Fibroblast of upper back skin (primary cell): ENCODE measurements around the gene KCNJ10.

Source experiments
- DNase-seq: peaks from one replicate; pipeline ENCODE4 v3.0.0-alpha.2; 2013

KCNJ10 gene

DNA sequence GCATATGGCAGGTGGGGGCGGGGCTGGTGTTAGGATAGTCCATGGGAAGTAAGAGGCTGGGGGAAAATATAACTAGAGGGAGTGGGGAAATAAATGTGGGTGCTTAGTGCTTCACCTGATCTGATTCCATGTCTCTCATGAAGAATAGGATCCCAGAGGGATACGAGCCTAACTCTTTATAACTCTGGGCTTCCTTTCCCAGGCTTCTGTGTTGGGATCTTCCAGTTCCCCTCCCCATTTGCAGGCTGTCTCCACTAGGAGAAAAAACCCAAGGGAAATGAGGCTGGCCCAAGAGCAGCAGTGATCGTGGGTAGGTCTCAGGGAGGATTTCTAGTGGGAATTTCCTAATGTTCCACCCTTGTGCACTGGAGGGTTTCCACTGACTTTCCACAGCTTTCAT is 13.0 kb upstream of the KCNJ10 start:
- no peak for DNase-seq

DNA sequence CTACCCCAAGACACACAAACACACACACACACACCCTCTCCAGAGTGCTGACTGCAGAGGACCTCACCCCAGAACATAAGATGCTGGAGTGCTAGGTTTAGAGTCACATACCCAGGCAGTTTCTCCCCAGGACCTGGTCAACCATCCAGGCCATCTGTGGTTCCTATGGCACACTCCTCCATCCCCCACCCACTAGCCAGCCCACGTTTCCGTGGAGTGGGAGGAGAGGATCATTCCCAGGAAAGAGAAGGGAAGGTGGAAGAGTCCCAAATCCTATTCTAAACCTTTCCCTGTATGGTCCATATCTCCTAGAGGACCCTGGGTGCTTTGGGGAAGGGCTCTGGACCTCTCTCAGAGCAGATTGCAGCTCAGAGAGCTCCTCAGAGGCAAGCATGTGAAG is 12.5 kb upstream of the KCNJ10 start:
- no peak for DNase-seq

DNA sequence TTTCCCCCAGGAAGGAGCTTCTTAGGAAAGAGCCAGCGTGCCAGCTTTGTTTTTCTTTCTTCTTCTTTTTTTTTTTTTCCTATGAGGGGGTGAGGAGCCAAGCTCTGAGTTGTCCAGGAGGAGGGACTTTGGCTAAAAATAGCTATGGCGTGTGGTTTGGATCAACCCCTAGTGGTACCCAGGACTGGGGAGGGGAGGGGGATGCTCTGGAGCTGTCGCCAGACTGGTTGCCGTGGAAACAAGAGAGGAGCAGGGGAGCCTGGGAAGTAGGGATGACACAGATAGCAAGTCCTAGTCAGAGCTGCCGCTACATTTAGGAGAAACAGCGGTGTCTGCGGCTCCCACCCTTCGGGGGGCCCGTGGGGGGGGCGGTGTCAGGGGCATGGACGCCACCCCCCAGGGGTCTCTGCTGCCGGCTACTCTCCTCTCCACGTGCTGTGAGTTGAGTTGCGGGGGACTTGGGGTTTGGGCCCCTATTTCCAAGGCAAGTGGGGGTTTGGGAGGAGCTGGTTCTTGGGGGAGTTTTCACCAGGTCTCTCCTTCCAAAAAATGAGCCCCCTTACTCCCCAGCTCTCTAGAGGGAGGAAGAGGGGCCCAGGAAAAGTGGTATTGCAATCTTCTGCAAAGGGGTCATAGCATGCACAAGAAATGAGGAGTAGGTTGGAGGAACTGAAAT is 11.4 kb upstream of the KCNJ10 start, which contains the start of gene KCNJ9:
TSS of gene KCNJ9 (plus strand) at position 278 of the 676 bp plus-strand sequence. CDS start 2,493 bp downstream, outside the sequence.
- peak; percentile 40 for DNase-seq

DNA sequence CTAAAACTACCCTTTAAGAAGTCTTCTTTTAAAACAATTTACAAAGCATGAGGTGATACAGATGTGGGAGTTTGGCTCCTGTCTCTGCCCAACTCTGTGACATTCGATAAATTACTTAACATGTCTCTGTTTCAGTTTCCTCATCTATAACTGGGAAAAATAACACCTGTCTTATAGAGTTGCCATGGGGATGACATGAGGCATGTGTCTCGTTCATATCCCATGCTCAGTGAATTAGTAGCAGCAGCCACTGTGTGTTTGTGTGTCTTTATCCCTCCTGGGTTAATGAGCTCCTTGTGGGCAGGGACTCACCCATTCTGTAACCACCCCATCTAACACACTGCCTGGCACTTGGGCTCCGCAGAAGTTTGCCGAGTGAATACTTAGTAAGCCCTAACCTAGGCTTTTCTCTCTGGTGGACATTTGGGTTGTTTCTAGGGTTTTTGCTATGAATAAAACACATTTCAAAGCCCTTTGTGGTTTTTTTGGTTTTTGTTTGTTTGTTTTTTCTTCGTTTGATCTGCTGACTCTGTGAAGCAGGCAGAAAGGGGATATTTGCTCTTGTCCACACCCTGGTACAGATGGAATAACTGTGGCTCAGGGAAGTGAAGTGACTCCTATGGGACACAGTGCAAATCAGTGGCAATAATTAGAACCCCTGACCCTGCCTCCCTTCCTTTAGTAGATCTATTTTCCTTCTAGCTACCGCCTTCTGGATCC is 10.6 kb upstream of the KCNJ10 start:
- DNase-seq, result no peak

DNA sequence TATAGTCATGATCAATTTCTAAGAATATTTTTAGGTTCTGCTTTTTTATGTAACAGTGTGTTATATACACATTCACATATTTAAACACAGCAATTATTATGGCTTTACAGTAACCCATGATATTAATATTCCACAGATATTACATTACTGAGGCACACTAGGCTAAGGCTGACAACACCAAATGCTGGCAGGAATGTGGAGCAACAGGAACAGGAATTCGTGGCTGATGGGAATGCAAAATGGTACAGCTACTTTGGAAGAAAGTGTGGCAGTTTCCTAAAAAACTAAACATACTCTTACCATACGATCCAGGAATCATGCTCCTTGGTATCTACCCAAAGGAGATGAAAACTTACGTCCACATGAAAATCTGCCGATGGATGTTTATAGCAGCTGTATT is 9.5 kb upstream of the KCNJ10 start:
- no peak for DNase-seq

DNA sequence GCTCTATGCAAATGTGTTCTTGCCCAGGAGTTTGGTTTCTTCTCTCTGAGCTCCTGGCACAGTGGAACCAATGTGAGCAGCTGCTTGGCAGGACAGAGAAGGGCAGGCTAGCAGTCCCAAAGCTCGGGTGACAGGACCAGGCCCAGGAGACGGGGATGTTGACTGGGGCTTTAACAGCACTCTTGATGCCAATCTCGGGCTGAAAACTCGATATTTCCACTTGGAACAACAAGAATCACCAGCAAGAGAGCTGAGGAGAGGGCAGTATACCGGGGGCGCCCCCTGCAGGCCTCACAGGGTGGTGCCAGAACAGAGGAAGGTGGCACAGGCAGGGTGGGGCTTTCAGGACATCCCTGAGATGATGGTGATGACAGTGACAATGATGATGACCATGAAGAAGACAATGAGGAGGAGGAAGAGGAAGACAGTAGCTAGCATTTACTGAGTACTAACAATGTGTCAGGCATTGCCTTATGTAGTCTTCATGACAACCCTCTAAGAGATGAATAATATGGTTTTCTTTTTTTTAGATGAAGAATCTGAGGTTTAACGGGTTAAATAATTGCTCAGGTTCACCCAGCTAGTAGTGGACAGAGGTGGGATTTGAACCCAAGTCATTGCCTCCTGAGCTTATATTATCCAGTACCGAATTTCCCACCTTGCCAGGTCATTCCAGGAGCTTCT is 8.7 kb upstream of the KCNJ10 start:
- DNase-seq, result no peak

DNA sequence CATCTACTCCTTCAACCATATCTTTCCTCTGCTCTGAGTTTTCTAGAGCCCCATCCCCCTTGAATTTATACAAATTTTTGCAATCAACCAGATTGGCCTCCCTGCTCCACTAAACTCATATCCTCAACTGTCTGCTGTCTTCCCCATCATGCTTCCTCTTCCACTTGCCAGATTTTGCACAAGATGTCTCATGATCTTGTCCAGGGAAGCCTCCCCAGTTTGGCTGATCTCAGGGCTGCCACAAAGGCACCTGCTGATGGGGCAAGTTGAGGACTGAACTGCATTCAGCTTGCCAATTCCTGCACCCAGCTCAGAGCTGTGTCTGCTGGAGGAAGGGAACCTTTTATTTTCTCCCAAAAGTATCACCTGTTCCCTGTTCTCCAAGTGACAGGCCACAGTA is 7.5 kb upstream of the KCNJ10 start:
- no peak for DNase-seq

DNA sequence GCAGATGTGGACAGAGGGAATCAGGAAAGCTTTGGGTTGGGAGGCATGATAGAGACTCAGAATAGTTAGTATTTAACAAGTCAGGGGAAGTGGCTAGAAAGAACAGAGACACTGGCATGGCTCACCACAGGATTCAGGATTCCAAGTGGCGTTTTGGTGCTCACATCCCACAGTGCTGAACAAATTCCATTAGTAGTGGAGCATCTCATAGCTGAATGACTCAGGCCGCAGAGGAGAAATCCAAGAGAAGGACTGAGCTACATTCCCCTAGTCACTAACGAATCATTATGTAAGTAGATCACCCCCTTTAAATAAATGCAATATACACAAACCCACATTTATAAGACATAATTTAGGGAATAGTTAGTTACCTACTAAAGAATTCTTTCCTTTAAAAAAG is 6.3 kb upstream of the KCNJ10 start:
- DNase-seq, result no peak

DNA sequence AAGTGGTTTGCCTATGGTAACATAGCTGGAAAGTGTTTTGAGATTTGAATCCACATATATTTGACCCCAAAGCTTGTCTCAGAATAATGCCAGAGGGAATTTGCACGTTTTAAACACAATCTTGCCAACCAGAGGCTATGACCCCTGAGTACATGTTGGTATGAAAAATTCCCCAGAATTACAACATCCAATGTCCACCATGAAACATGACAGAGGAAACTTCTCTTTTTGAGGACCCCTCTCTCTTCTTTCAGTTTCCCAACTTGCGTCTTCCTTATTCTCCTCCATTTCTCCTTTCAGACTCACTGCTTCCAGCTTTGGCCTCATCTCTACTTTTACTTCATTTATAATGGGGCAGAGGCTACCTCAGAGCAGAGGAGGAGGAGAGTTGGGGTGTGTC is 5.9 kb upstream of the KCNJ10 start:
- no peak for DNase-seq

DNA sequence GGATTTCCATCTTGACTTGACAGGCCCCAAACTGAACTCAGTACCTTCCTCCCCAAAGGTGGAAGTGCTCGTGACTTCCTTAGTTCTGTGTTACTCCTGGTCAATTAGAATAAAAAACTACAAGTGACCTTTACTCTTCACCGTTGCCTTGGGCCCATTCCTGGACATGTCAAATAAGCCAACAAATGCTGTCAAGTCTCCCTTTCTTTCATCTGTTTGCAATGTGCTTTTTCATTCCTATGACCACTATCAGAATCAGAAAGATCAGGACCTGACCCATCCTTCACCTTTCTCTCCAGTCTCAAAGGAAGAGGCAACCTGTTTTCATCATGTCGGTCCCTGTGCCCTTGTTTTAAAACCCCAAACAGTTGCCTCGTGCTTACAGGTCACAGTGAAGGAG is 4.9 kb upstream of the KCNJ10 start:
- DNase-seq, result no peak

DNA sequence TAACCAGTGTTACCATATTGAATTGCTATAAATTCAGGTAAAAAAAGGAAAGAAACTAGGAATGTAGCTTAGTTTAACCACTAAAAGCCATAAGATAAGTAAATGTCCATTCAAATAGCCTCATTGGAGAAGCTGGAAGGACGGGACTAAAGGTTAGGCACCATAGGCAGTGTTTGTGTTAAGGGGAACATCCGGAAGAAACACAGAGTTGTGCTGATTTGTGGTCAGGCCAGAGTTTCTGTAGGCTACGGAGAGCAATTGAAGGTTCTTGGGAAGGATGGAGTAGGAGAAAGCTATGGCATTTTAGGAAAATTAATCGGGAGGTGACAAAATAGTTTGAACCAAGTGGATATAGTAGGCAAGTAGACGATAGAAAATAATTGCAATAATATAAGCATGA is 1.3 kb upstream of the KCNJ10 start:
- DNase-seq, result no peak

DNA sequence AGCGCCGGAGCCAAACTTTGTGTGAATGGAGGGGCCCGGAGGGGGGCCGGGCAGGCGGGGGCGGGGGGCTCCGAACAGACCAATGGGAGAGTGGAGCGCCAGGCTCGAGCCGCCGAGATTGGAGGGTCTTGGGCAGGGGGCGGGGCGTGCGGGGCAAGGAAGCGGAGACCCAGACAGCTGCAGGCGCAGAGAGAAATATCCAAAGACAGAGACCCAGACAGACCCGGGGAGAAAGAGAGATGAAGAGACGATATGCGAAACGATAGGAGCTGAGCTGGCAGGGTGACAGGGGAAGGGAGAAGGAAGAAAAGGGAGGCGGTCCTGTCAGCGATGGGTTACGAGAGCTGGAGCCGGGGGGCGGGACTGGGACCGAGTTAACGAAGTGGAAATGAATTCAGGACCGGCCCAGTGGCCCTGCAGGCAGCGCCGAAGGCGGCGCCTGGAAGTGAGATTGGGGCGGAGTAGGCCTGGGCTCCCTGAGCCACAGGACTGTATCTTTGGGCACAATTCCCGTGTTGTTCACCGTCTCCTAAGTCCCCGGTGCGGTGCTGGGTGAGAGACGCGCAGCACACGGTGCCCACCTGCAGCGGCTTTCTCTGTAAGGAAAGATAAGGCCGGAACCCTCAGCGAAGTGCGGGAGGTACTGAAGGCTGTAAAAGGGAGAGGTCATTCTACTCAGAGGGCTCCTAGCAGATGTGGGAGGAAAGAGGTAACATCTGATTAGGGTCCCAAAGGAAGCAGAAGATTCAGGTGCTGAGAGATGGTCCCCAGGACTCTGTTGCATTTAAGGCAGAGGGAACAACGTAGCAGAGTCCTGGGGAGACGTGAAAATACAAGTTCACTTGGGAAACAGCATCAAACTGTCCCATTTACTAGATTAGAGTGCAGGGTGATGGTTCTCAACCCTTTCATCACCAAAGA is 543 bp upstream of the KCNJ10 start:
- DNase-seq, result peak; percentile 54

DNA sequence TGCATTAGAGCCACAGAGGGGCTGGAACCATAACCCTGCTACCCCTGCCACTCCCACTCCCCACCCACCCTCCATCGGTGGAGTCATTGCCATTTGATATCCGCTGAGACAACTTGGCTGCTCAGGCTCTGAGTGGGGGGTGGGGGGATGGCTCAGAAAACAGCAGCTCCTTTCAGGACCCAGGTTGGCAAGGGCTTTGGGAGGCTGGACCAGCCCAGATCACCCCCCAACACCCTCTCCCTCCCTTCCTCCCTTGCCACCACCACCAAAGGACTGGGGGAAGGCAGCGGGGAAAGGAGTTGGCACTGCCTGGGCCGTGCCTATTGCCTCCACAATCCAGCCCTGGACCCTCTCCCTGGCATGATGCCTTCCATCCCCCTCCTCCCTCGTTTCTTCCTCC is 1.7 kb downstream of the KCNJ10 start:
- DNase-seq, result no peak

DNA sequence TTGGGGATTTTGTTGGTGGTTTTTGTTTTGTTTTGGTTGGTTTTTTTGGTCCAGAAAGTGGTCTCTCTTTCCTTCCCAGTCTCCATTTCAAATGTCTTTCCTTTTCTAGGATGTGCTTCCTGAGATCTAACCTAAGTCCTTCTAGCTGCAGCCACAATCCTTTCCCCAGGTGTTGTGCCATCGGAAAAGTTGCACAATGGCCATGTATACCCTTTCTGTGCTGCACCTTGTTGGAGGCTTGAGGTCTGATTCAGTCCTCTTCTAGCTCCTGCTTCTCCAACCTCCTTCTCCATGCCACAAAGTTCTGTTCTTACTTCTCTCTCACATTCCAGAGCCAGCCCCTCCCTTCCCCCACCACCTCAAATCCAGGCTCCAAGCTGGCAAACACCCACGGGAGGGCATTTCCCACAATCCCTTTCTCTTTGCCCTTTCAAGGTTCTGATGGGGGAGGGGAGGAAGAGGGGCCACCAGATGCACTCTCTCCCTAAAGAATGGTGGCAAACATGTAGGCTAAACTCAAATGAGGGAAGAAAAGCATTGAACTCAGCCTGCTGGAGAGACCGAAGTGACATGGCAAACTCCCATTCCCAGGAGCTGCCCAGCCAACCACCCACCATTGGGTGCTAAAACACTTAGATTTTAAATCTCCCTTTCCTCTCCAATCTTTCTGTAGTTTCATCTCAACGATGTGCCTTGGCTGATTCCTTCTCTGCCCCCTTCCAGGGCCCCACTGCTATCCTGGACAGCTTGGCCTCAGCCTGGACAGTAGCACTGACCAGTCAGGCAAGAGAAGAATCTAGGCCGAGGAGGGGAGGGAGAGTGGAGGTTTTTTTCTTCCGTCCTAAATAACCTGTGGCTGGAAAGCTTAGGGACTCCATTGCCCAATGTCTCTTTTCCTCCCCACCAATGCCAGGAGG is 2.9 kb downstream of the KCNJ10 start:
- no peak for DNase-seq

DNA sequence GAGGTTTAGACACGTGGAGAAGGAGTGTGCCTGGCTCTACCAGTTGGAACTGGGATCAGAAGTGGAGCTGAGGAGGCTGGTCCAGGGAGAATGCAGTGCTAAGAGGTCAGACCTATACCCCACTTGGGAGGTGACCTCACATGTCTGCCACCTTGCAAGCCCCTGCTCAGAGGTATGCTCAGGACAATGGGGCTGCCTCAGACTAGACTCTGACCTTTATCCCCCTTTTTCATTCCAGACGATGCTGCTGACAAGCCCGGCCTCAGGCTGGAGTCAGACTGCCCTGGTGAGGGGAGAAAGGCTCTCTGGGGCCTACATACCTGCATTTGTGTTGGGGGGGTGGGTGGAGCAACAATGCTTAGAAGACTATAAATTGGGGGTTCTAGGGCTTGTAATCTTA is 5.2 kb downstream of the KCNJ10 start:
- no peak for DNase-seq

DNA sequence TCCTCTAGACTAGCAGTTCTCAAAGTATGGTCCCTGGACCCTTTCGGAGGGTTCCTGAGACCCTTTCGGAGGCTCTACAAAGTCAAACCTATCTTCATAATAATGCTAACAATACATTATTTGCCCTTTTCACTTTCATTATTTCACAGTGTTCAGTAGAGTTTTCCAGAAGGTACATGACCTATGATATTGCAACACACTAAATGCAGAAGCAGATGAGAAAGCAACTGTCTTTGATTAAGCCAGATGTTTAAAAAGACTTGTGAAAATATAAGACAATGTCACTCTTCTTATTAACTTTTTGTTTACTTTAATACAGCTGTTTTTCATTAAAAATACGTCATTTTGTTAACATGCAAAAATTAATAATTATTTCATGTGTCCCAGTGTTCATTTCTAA is 5.8 kb downstream of the KCNJ10 start:
- no peak for DNase-seq

DNA sequence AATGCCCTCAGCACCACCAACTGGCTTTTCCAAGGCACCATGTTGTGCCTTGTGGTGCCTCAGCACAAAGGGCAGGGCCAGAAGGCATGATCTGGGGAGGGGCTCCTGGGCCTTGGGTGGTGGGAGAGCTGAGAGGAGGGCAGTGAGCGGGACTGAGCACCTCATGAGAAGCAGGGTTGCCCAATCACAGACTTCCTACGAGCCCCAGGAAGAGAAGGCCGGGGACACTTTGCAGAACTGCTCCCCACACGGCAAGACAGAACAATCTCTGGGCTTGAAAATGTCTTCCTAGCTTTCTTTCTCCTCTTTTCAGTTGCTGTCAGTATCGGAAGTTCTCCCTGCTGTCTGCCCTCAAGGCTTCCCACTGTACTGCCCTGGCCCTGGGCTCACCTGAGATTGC is 6.8 kb downstream of the KCNJ10 start:
- DNase-seq, result no peak

DNA sequence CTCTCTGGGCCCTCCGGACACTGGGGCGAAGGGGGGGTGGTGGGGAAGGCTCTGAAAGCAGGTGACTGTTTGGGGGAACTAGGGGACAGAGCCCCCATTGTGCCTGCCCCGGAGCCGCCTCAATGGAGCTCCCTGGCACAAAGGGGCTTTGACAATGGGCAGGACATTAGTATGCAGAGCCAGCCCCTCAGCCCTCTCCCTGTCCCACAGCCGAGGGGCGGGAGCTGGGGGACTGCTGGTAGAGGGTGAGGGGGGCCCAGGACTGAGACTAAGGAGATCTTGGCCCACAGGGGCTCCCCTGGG is 7.8 kb downstream of the KCNJ10 start:
- no peak for DNase-seq

DNA sequence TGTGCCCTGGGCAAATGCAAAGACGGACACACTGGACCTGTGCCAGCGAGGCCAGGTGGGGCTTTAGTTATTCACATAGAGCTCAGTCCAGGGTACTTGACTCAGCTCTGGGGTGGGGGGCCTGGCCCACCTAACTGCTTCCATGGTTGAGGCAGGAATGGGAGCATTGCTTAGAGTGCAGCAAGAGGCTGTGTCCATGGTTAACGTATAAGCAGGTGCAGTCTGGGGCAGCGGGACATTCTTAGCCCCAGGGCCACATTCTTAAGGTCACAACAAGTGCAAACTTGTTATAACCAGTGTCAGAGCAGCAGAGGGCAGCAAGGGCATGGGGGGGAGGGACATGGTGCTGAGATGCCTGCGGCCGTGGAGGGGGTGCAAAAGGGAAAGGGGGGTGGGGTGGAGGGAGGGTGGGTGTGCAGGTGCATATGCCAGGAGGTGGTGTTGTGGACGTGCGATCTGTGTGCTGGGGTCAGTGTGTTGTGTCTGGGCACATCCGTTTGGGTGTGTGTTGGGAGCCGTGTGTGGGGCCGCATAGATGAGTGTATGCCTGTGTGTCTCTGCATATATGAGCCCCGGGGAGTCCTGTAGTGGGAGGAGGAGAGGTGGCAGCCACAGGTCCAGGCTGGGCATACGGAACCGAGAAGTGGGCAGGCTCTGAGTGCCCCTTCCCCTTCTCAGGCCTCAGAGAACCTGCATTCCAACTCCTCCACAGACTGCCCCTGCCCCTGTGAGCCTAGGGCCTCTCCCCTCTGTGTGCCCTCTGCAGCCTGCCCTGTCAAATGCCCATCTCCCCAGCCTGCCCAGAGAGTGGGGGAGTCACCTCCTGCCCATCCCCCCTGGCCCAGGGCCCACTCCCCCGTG is 8.4 kb downstream of the KCNJ10 start:
- no peak for DNase-seq

DNA sequence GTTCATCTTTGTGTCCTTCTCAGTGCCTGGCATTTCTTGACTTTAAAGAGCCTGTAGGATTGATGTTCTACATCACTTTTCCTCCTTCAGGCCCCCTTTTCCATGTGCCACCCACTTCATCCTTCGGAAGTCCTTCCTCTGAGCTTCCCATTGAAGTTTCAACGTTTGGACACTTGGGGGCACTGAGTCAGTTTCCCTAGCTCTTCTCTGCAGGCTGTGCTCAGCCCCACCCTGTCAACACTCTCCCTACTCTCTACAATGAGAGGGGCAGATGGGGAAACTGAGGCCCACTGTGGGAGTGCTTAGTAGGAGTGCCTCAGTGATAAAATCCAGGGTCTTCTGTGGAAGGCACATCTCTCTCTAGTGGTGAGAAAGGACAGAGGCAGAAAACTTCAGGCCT is 11.9 kb downstream of the KCNJ10 start:
- no peak for DNase-seq

DNA sequence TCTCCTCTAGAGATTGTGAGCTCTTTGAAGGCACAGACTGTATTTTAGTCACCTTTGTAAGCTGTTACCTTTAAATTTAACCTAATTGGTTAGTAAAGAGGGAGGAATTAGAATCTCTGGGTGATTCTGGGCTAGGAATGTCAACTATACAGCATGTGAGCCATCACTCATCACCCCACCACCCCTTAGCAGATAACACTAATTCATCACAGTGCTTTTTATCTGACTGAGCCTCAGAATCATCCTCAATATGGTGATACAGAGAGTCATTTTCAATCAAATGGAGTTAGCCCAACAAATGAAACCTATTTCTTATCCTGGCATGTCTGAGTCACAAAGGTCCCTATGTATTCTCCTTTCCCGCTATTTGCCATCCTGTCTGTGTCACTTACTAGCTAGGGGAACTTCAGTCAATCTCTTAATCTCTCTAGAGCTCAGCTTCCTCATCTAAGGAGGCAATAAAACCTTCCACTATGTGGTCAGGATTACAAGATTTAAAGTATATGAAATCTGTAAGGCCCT is 13.3 kb downstream of the KCNJ10 start:
- no peak for DNase-seq
